Thyroid gland (tissue), 4 donors: ENCODE results near the gene ETS1.

Source experiments
- CTCF ChIP-seq, 6 experiments: fragments of 200-600 bp in 3 of 6; fragments of 450-650 bp in 3 of 6; sonication (generic) in 3 of 6; IDR thresholded peaks; one replicate each; pipeline ENCODE4 v1.5.1; 2016 to 2019; ENCODE audit warnings: antibody characterized with exemption in 6 of 6, mild to moderate bottlenecking in 2 of 6, inconsistent platforms in 1 of 6, moderate library complexity in 1 of 6
- POLR2A ChIP-seq, 2 donors: fragments of 450-650 bp; IDR thresholded peaks; one replicate each; pipeline ENCODE4 v1.6.1; 2017; ENCODE audit warnings: antibody characterized with exemption in 2 of 2, mild to moderate bottlenecking in 2 of 2, moderate library complexity in 1 of 2

DNA sequence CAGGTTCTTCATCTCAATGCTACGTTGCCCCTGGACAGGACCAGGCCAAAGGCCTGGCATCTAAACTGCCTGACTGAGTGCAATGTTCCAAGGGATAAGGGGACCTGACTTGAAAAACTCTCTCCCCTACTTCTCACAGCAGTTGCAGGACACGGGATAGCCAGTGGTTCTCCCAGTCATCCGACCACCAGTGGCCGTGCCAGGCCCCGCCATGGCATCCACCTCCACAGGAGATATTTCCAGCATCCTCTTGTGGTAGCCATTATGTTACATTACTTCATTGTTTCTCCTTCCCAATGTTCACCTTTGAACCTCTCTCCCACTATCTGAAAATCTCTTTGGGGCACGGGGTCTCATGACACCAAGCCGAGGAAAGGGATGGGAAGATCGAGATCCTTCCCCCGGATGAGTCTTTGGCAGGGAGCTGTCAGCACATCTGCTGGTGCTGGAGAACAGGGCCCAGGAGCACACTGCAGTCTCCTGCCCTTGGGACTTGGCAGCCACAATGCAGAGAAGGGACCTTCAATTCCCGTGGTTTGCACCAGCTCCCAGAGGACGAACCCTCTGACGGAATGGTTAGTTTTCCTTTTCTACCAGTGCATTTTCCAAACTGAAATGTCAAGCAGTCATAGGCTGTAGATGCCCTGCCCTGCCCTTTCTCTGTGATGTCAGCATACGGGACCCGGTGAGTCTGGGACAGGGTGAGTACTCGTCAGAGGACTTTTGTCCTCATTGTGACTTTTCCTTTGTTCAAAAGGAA, 121.2 kb downstream of the ETS1 start:
- TF ChIP-seq CTCF (IDR thresholded peaks at IDR 0.05) = no peak
- TF ChIP-seq POLR2A (IDR thresholded peaks at IDR 0.05) = no peak
